ENCODE measurements around the gene RGS8.
A peak's percentile ranks its signal among the peaks of the same experiment; 100 is the strongest.
"Not testable (repeated sequence)": the region's sequence is repeated elsewhere in the genome, so short reads cannot be mapped to it uniquely, and the experiment has no call there.

The RGS8 gene

GRCh38 chr1:182713492-182713891 is 29.1 kb upstream of the RGS8 start:
- Mint-ChIP-seq H3K4me3 (peak overlapping the region; percentile 30), H3K36me3 (no peaks in the 10 kb centered on the region), H3K27me3 (no peaks in the 10 kb centered on the region), H3K9me3 (no peaks in the 10 kb centered on the region), H3K27ac (no peak overlapping the region), H3K4me1 (peaks cover 44% of the 10 kb centered on the region)

GRCh38 chr1:182709855-182710254 is 25.5 kb upstream of the RGS8 start:
- Mint-ChIP-seq H3K27ac (no peak overlapping the region), H3K9me3 (no peaks in the 10 kb centered on the region), H3K4me1 (peaks cover 26% of the 10 kb centered on the region), H3K4me3 (no peak overlapping the region), H3K27me3 (no peaks in the 10 kb centered on the region), H3K36me3 (no peaks in the 10 kb centered on the region)

- no peaks in the 10 kb centered on the region for H3K36me3 Mint-ChIP-seq
- peaks cover 20% of the 10 kb centered on the region for H3K4me1 Mint-ChIP-seq
- H3K27me3 Mint-ChIP-seq, result no peaks in the 10 kb centered on the region
- no peaks in the 10 kb centered on the region for H3K9me3 Mint-ChIP-seq
- no peak overlapping the region for H3K27ac Mint-ChIP-seq
- no peak overlapping the region for H3K4me3 Mint-ChIP-seq
Measured at GRCh38 chr1:182709225-182709764, 24.9 kb upstream of the RGS8 start.

GRCh38 chr1:182707122-182707521 is 22.7 kb upstream of the RGS8 start:
- H3K36me3 Mint-ChIP-seq, result no peaks in the 10 kb centered on the region
- H3K4me3 Mint-ChIP-seq, result no peak overlapping the region
- no peak overlapping the region for H3K27ac Mint-ChIP-seq
- H3K27me3 Mint-ChIP-seq, result no peaks in the 10 kb centered on the region
- no peaks in the 10 kb centered on the region for H3K9me3 Mint-ChIP-seq
- H3K4me1 Mint-ChIP-seq, result peaks cover 8% of the 10 kb centered on the region

- peaks cover 8% of the 10 kb centered on the region for H3K4me1 Mint-ChIP-seq
- H3K27me3 Mint-ChIP-seq, result peaks cover 6% of the 10 kb centered on the region
- no peaks in the 10 kb centered on the region for H3K36me3 Mint-ChIP-seq
- no peak overlapping the region for H3K4me3 Mint-ChIP-seq
- no peaks in the 10 kb centered on the region for H3K9me3 Mint-ChIP-seq
- no peak overlapping the region for H3K27ac Mint-ChIP-seq
Measured at GRCh38 chr1:182704677-182705076, 20.3 kb upstream of the RGS8 start.

- H3K4me1 Mint-ChIP-seq, result no peaks in the 10 kb centered on the region
- H3K36me3 Mint-ChIP-seq, result no peaks in the 10 kb centered on the region
- H3K9me3 Mint-ChIP-seq, result no peaks in the 10 kb centered on the region
- H3K4me3 Mint-ChIP-seq, result no peak overlapping the region
- no peak overlapping the region for H3K27ac Mint-ChIP-seq
- peaks cover 8% of the 10 kb centered on the region for H3K27me3 Mint-ChIP-seq
Measured at GRCh38 chr1:182703539-182703938, 19.2 kb upstream of the RGS8 start.

- Mint-ChIP-seq H3K9me3 (no peaks in the 10 kb centered on the region), H3K36me3 (no peaks in the 10 kb centered on the region), H3K4me1 (no peaks in the 10 kb centered on the region), H3K27me3 (peaks cover 11% of the 10 kb centered on the region), H3K27ac (no peak overlapping the region), H3K4me3 (no peak overlapping the region)
Measured at GRCh38 chr1:182702826-182703524, 18.6 kb upstream of the RGS8 start.

- H3K9me3 Mint-ChIP-seq, result no peaks in the 10 kb centered on the region
- no peak overlapping the region for H3K4me3 Mint-ChIP-seq
- H3K27ac Mint-ChIP-seq, result no peak overlapping the region
- no peaks in the 10 kb centered on the region for H3K36me3 Mint-ChIP-seq
- no peaks in the 10 kb centered on the region for H3K4me1 Mint-ChIP-seq
- peaks cover 11% of the 10 kb centered on the region for H3K27me3 Mint-ChIP-seq
Measured at GRCh38 chr1:182700351-182700709, 15.9 kb upstream of the RGS8 start.

GRCh38 chr1:182699393-182700350 is 15.3 kb upstream of the RGS8 start:
- no peaks in the 10 kb centered on the region for H3K4me1 Mint-ChIP-seq
- no peaks in the 10 kb centered on the region for H3K36me3 Mint-ChIP-seq
- peaks cover 11% of the 10 kb centered on the region for H3K27me3 Mint-ChIP-seq
- no peak overlapping the region for H3K4me3 Mint-ChIP-seq
- H3K9me3 Mint-ChIP-seq, result no peaks in the 10 kb centered on the region
- H3K27ac Mint-ChIP-seq, result no peak overlapping the region

- Mint-ChIP-seq H3K4me3 (no peak overlapping the region), H3K27me3 (peaks cover 11% of the 10 kb centered on the region), H3K9me3 (no peaks in the 10 kb centered on the region), H3K36me3 (no peaks in the 10 kb centered on the region), H3K4me1 (no peaks in the 10 kb centered on the region), H3K27ac (no peak overlapping the region)
Measured at GRCh38 chr1:182698971-182699370, 14.6 kb upstream of the RGS8 start.

GRCh38 chr1:182693139-182693538 is 8.8 kb upstream of the RGS8 start:
- H3K4me1 Mint-ChIP-seq, H3K27ac Mint-ChIP-seq, H3K9me3 Mint-ChIP-seq, H3K27me3 Mint-ChIP-seq, H3K4me3 Mint-ChIP-seq, H3K36me3 Mint-ChIP-seq: not testable (repeated sequence)

- Mint-ChIP-seq H3K27me3 (no peaks in the 10 kb centered on the region), H3K9me3 (peaks cover 6% of the 10 kb centered on the region), H3K36me3 (peaks cover 4% of the 10 kb centered on the region), H3K27ac (no peak overlapping the region), H3K4me3 (no peak overlapping the region), H3K4me1 (no peaks in the 10 kb centered on the region)
Measured at GRCh38 chr1:182690886-182691443, 6.6 kb upstream of the RGS8 start.

GRCh38 chr1:182688436-182689205 is 4.2 kb upstream of the RGS8 start:
- peaks cover 4% of the 10 kb centered on the region for H3K36me3 Mint-ChIP-seq
- no peak overlapping the region for H3K4me3 Mint-ChIP-seq
- H3K4me1 Mint-ChIP-seq, result no peaks in the 10 kb centered on the region
- H3K9me3 Mint-ChIP-seq, result peaks cover 6% of the 10 kb centered on the region
- H3K27me3 Mint-ChIP-seq, result peaks cover 3% of the 10 kb centered on the region
- no peak overlapping the region for H3K27ac Mint-ChIP-seq

GRCh38 chr1:182687361-182687760 is 3.0 kb upstream of the RGS8 start:
- H3K4me3 Mint-ChIP-seq, result no peak overlapping the region
- peaks cover 1% of the 10 kb centered on the region for H3K36me3 Mint-ChIP-seq
- no peaks in the 10 kb centered on the region for H3K4me1 Mint-ChIP-seq
- no peaks in the 10 kb centered on the region for H3K9me3 Mint-ChIP-seq
- no peak overlapping the region for H3K27ac Mint-ChIP-seq
- H3K27me3 Mint-ChIP-seq, result peaks cover 7% of the 10 kb centered on the region

- no peak overlapping the region for H3K27ac Mint-ChIP-seq
- H3K4me3 Mint-ChIP-seq, result no peak overlapping the region
- no peaks in the 10 kb centered on the region for H3K4me1 Mint-ChIP-seq
- H3K27me3 Mint-ChIP-seq, result peaks cover 7% of the 10 kb centered on the region
- peaks cover 1% of the 10 kb centered on the region for H3K36me3 Mint-ChIP-seq
- H3K9me3 Mint-ChIP-seq, result no peaks in the 10 kb centered on the region
Measured at GRCh38 chr1:182686446-182686845, 2.1 kb upstream of the RGS8 start.
